Measurements from ENCODE around the gene MRPL12.
A peak's percentile ranks its signal among the peaks of the same experiment; 100 is the strongest.

The MRPL12 gene

GRCh38 chr17:81715872-81716673, 12.9 kb downstream of the MRPL12 start:
- no peak for DNase-seq

- no peak for DNase-seq
Measured at GRCh38 chr17:81716674-81716996, 13.5 kb downstream of the MRPL12 start.

DNA sequence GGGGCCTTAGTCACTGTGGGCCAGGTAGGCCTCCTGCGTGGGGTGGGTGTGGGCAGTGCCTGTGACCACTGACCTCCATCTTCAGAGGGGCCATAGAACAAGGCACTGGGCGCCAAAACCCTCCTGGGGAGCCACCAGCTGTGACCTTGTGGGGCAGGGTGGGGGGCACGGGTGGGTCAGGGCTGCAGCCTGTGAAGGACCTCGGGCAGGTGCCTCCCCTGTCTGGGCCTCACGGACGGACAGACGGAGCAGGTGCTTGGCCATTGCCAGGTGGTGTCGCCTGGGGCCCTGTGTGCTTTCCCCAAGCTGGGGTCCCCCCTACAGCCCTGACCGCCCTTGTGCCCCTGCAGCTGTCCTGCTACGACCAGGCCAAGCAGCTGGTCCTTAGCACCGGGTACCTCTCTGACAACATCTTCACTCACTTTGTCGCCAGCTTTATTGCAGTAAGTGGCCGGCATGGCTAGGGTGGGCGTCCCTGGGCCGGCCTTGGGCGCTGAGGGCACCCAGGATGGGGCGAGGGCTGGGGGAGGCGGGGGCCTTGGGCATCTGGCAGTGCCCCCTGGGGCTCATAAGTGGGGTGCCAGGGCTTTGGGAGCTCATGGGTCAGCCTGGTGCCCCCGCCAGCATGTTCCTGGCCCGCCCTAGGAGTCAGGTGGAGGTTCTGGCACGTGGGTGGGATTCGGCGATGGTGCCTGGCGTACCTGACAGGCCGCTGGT, 14.0 kb downstream of the MRPL12 start:
- DNase-seq: no peak

GRCh38 chr17:81717766-81718089, 14.6 kb downstream of the MRPL12 start:
- DNase-seq: no peak

- peak in 20 of 51 donors; percentile 10 to 65 (median 36) for DNase-seq
Measured at GRCh38 chr17:81719410-81720266, 16.5 kb downstream of the MRPL12 start.

DNA sequence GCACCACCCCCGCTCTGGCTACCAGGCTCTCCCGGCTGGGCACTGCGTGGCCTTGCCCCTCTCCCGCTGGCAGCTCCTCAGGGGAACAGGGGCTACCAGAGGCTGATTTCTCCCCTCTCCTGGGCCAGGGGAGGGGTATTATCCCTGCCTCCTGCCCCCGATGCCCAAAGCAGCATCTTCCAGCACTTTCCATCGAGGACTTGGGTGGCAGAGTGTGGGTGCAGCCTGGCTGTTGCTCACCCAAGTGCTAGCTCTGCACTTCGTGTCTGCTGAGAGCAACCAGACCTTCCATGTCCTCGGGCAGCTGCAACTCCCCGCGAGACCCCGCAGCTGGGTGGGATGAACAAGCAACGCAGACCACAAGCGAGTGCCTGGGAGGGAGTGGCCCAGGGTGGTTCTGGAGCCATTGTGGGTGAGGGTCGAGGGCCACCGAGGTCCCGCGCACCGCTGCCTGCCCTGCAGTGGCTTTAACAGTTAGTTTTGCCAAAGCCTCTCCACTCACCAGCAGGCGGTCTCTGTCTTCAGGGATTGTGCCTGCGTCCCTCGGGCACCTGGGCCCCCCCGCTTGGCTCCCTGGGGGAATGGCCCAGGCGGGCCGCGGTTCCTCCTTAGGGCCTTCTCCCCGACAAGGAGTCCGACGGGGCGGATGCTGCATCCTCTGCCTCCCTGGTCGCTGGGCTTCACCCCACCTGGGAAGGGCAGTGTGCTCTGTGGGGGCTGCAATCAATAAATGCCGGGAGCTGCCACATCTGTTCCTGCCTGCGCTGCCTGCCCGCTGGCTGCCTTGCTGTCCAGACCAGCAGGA, 17.3 kb downstream of the MRPL12 start:
- DNase-seq: no peak

DNA sequence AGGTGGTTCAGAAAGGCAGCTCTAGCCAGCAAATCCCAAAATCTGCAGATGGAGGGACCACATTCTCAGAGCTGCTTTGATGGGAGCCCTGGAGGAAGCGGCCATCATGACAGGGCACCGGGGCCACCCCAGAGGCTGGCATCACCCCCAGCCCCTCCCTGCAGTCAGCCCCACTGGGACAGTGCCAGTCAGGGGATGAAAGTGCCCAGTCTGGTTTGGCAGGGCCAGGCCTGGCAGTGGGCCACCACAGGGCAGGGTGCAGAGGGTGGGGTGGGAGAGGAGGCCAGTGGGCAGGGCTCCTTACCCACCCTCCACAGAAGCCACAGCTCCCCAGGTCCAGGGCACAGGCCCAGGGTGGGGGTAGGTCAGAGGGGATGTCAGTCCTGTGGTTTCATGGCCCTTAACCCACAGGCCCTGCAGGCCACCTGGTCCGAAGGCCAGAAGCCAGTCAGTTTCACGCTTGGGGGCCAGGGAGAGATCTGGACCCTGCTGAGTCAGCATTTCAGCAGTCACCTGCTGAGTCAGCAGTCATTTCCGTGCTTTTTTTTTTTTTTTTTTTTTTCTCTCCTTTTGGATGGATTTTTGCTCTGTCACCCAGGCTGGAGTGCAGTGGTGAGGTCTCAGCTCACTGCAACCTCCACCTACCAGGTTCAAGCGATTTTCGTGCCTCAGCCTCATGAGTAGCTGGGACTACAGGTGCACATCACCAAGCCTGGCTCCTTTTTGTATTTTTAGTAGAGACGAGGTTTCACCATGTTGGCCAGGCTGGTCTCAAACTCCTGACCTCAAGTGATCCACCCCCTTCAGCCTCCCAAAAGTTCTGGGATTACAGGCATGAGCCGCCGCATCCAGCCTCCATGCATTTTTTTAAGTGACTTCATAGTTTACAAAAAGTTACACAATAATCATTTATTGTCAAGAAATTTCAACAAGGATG, 19.3 kb downstream of the MRPL12 start:
- DNase-seq: peak in 22 of 51 donors; percentile 6 to 57 (median 34)

DNA sequence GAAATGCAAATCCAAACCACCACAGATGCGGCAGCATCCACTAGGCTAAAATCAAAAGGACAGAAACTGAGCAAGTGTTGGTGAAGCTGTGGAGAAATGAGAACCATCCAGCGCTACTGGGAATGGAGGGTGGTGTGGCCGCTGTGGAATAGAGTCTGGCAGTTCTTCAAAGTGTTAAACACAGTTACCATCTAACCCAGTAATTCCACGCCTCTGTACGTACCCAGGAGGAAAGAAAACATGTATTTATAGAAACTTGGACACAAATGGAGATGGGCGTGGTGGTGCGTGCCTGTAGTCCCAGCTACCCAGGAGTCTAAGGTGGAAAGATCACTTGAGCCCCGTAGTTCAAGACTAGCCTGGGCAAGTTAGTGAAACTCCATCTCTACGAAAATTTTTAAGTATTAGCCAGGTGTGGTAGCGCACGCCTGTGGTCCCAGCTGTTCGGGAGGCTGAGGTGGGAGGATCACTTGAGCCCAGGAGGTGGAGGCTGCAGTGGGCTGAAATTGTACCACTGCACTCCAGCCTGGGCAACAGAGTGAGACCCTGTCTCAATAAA, 20.6 kb downstream of the MRPL12 start:
- DNase-seq: no peak

- DNase-seq: no peak
Measured at GRCh38 chr17:81725439-81725838, 22.3 kb downstream of the MRPL12 start.

- no peak for DNase-seq
Measured at GRCh38 chr17:81726004-81726403, 22.8 kb downstream of the MRPL12 start.

GRCh38 chr17:81727324-81728031, 24.3 kb downstream of the MRPL12 start:
- DNase-seq: no peak

GRCh38 chr17:81733507-81734404, 30.6 kb downstream of the MRPL12 start:
- DNase-seq: peak in 49 of 51 donors; percentile 13 to 86 (median 62)

GRCh38 chr17:81734405-81735263, 31.5 kb downstream of the MRPL12 start:
- DNase-seq: no peak

DNA sequence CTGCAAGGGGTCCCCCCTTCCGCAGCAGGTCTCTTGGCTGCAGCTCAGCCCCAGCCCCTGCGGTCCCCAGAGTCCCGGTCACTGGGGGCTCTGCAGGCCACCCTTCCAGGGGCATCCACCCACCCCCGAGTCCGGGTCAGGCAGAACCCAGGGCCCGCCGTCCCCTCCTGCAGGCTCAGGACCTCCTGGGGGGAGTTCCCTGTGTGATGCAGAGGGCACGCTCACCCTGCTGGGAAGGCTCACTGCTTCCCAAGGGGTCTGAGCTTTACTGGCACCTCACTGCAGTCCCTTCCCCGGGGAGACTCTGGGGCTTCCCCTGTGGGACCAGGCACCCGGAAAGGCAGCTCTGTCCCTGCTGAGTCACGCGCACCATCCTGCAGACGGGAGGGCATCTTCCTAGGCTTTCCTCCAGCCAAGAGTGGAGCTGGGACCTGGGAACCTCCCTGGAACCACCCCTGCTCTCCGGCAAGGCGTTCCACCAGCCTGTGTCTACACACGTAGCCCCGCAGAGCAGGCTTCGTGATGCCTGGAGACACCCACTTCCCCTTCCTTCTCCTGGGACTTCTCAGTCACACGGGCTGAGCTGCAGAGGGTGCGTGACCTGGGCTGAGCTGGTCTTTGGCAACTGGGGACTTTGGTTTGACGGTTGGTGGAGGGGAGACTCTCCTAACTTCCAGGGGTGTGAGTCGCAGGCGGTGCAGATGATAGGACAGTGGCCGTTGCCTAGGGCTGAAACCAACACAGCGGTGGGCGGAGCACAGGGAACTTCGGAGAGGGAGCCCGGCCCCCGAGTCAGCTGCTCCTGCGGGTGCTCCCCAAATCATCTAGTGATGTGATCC, 32.3 kb downstream of the MRPL12 start:
- DNase-seq: peak in 1 of 51 donors; percentile 8

GRCh38 chr17:81737947-81738800, 35.0 kb downstream of the MRPL12 start:
- no peak for DNase-seq
